HUES64 (cell line): ENCODE data around the gene EPB41L2.
"Not testable (repeated sequence)": the region's sequence is repeated elsewhere in the genome, so short reads cannot be mapped to it uniquely, and the experiment has no call there.

Experiments used
- H3K27ac ChIP-seq: 2 replicates; pipeline ENCODE4 v1.7.0; 2013; ENCODE audit warnings: low read depth, low read length, inconsistent platforms
- H3K27me3 ChIP-seq: 2 replicates; pipeline ENCODE4 v1.6.1; 2013; ENCODE audit warnings: mild to moderate bottlenecking, low read length; ENCODE audit not compliant: insufficient read depth
- H3K36me3 ChIP-seq: 2 replicates; pipeline ENCODE4 v1.6.1; 2013; ENCODE audit warnings: mild to moderate bottlenecking, low read length; ENCODE audit not compliant: insufficient read depth
- H3K4me1 ChIP-seq: 2 replicates; pipeline ENCODE4 v1.6.1; 2013; ENCODE audit warnings: mild to moderate bottlenecking, low read length, moderate library complexity; ENCODE audit not compliant: insufficient read depth
- H3K4me3 ChIP-seq: 2 replicates; pipeline ENCODE4 v1.5.1; 2013; ENCODE audit warnings: mild to moderate bottlenecking, low read length, moderate library complexity
- H3K9ac ChIP-seq: 2 replicates; pipeline ENCODE4 v1.6.1; 2013; ENCODE audit warnings: mild to moderate bottlenecking, low read depth, low read length
- H3K9me3 ChIP-seq: 2 replicates; pipeline ENCODE4 v1.6.1; 2013; ENCODE audit warnings: low read depth, low read length; ENCODE audit not compliant: insufficient read depth
- WGBS: fragments of 150-250, 120-280 bp; methylation state at CpG from one replicate; pipeline ENCODE4 v1.1.7; 2013; ENCODE audit warnings: missing lambda C conversion rate; 5-methylcytosine and 5-hydroxymethylcytosine counted together

EPB41L2 gene

DNA sequence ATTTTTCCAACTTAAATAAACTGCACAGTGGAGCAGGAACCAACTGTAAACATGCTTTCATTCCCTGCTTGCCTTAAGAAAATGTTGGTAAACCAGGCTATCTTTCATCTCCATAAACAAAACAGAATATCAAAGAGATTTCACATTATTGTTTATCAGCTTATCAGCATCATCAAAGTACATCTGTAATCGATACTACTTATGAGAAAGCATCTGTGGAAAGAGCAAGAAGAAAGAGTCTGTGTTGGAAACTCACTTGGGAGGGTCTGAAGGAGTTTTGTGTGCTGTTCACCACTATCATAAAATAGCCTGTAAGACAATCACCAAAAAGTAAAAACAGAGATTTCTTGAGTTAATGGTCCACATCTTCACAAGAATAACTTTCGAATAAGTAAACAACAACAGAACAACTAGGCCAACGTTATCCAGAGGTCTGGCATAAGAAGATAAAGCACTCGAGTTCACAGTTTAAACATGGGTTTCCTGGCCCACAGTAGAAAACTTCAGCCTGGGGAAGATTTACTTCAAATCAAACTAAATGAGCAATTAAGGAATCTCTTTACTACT, 47.9 kb downstream of the EPB41L2 start:
- 75% methylated on average over 4 of the region's 4 CpGs for WGBS
- Histone ChIP-seq H3K4me1 (peaks cover 27% of the 10 kb centered on the region), H3K9ac (no peak overlapping the region), H3K36me3 (no peaks in the 10 kb centered on the region), H3K9me3 (no peaks in the 10 kb centered on the region), H3K4me3 (no peak overlapping the region), H3K27ac (no peak overlapping the region), H3K27me3 (no peaks in the 10 kb centered on the region)

DNA sequence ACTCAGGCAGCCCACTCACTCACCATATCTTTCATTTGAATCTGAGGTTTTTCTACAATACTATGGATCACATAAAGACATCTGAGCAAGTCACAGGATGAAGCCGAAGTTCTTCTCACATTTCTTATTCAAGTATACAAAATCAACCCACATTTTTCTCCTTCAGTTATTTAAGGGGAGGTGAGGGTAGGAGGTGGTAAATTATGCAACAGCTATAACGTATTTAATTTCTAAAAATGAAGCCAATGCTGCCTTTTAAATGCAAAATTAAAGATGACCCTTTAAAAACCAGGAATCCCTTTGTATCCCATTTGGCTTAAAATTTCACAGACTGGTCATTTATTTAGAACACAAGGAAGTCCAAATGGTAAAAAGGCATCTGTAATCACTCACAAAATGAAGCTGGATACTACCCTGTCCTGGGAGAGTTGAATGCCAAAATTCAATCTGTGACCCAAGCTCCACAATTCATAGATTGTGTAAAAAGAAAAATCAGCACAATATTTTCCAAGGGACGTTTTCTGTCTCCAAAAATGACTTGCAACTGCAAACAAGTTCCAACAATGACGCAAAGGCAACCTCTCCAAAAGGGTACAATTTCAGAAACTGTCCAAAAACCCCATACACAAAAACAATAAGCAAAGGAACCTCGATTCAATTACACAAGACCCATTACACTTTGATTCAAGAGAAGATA, 48.8 kb downstream of the EPB41L2 start:
- Histone ChIP-seq H3K27me3 (no peaks in the 10 kb centered on the region), H3K27ac (no peak overlapping the region), H3K4me1 (peaks cover 27% of the 10 kb centered on the region), H3K36me3 (no peaks in the 10 kb centered on the region), H3K9ac (no peak overlapping the region), H3K4me3 (no peak overlapping the region), H3K9me3 (0 out of 2 replicates have a peak, but pooled peaks cover 4% of the 10 kb centered on the region)
- 68% methylated on average over 5 of the region's 5 CpGs for WGBS

DNA sequence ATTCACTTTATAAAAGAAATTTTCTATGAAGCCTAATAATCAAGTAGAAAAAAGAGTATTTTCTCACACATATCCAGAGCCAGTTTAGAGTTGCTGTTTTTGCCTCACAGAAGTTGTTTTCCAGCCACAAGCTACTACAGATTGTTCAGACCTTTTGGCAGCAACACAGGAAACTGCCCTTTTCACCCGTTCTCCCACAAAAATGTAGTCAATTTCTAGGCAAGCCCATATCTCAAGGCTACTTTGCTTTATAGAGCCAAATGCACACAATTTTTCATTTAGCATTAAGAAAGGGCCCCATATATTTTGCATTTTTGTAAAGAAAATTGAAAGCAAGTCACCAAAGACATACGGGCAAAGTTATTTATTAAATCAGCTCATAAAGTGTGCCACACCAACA, 49.5 kb downstream of the EPB41L2 start:
- no peak overlapping the region for H3K9ac ChIP-seq
- WGBS, result 85% methylated on average over 2 of the region's 2 CpGs
- peaks cover 9% of the 10 kb centered on the region for H3K9me3 ChIP-seq
- peaks cover 27% of the 10 kb centered on the region for H3K4me1 ChIP-seq
- H3K27me3 ChIP-seq, result no peaks in the 10 kb centered on the region
- 0 out of 2 replicates have a peak overlapping the region, but pooled peaks have one; percentile 13 for H3K27ac ChIP-seq
- no peak overlapping the region for H3K4me3 ChIP-seq
- no peaks in the 10 kb centered on the region; the same call in 1 of the 2 replicates for H3K36me3 ChIP-seq

DNA sequence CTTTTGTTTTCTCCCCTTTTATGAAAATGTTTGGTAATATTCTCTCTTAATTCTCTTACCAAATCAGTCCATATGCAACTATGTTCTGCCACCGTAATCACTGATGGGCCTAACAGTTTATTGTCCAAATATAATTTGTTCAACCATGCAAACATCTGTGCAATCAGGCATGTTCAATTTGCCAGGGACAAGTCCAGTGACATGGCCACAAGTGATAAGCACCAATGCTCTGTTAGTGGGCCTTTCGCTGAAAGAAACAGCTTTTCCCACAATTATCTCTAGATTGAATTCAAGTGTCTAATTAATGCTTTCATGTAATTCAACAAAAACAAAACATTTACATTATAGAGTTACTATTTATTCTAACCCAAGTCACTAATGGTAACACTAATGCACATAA, 53.3 kb downstream of the EPB41L2 start:
- Histone ChIP-seq H3K9me3 (peaks cover 28% of the 10 kb centered on the region), H3K4me1 (peaks cover 18% of the 10 kb centered on the region), H3K9ac (no peak overlapping the region), H3K36me3 (peaks cover 8% of the 10 kb centered on the region; the same call in 1 of the 2 replicates), H3K27me3 (no peaks in the 10 kb centered on the region), H3K4me3 (no peak overlapping the region), H3K27ac (no peak overlapping the region)
- 97% methylated on average over 2 of the region's 2 CpGs for WGBS

DNA sequence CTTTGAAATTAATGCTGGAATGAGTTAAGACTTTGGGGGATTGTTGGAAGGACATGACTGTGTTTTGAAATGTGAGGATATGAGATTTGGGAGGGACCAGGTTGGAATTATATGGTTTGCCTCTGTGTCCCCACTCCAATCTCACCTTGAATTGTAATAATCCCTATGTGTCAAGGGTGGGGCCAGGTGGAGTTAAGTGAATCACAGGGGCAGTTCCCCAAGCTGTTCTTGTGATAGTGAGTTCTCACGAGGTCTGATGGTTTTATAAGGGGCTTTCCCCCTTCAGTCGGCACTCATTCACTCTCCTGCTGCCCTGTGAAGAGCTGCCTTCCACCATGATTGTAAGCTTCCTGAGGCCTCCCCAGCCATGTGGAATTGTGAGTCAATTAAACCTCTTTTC, 54.1 kb downstream of the EPB41L2 start:
- not testable (repeated sequence) for H3K36me3 ChIP-seq, H3K27me3 ChIP-seq, H3K9ac ChIP-seq, H3K27ac ChIP-seq, H3K4me3 ChIP-seq
- Histone ChIP-seq H3K9me3 (peaks cover 28% of the 10 kb centered on the region), H3K4me1 (peaks cover 18% of the 10 kb centered on the region)
- WGBS, result 100% methylated on average over 2 of the region's 2 CpGs

DNA sequence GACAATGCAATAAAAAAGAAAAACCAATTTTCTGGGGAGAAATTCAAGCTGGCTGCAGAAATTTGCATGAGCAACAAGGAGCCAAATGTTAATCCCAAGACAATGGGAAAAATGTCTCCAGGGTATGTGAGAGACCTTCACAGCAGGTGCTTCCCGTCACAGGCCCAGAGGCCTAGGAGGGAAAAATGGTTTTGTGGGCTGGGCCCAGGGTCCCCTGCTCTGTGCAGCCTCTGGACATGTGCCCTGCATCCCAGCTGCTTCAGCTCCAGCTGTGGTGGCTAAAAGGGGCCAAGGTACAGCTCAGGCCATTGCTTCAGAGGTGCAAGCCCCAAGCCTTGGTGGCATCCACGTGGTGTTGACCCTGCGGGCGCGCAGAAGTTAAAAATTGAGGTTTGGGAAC, 55.1 kb downstream of the EPB41L2 start:
- H3K36me3 ChIP-seq, H3K4me3 ChIP-seq, H3K27ac ChIP-seq, H3K9ac ChIP-seq, H3K27me3 ChIP-seq: not testable (repeated sequence)
- WGBS, result 79% methylated on average over 5 of the region's 5 CpGs
- H3K9me3 ChIP-seq, result peaks cover 28% of the 10 kb centered on the region
- H3K4me1 ChIP-seq, result peaks cover 20% of the 10 kb centered on the region

- H3K9ac ChIP-seq, result no peak overlapping the region
- WGBS, result 97% methylated on average over 5 of the region's 5 CpGs
- no peaks in the 10 kb centered on the region for H3K27me3 ChIP-seq
- no peak overlapping the region for H3K27ac ChIP-seq
- no peak overlapping the region for H3K4me3 ChIP-seq
- peaks cover 27% of the 10 kb centered on the region for H3K4me1 ChIP-seq
- peaks cover 28% of the 10 kb centered on the region for H3K9me3 ChIP-seq
- H3K36me3 ChIP-seq, result peaks cover 8% of the 10 kb centered on the region; the same call in 1 of the 2 replicates
Observed at GRCh38 chr6:131007286-131007685, 55.8 kb downstream of the EPB41L2 start.

- Histone ChIP-seq H3K4me1 (peaks cover 44% of the 10 kb centered on the region), H3K4me3 (no peak overlapping the region), H3K27ac (no peak overlapping the region), H3K27me3 (no peaks in the 10 kb centered on the region), H3K9me3 (peaks cover 28% of the 10 kb centered on the region), H3K36me3 (peaks cover 8% of the 10 kb centered on the region; the same call in 1 of the 2 replicates), H3K9ac (no peak overlapping the region)
- 87% methylated on average over 3 of the region's 3 CpGs for WGBS
Observed at GRCh38 chr6:131005439-131006016, 57.5 kb downstream of the EPB41L2 start.

DNA sequence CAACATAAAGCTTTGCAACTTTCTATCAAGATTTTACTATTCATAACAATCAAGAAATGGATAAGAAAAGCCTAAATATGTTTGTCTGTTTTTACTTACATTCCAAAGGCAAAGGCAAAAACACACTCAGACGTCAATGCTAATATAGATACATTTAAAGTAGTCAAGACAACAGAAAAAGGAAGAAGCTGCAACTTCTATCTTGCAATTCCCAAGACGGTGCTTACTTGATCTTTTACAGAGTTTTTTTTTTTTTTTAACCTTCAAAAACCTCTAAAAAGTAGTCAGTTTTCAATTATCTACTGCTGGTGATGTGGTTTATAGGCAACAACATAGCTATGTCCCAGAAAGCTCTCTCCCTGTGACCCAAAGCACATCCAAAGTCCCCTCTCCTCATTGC, 58.1 kb downstream of the EPB41L2 start:
- Histone ChIP-seq H3K27ac (no peak overlapping the region), H3K4me1 (peaks cover 45% of the 10 kb centered on the region)
- 88% methylated on average over 1 of the region's 2 CpGs for WGBS

DNA sequence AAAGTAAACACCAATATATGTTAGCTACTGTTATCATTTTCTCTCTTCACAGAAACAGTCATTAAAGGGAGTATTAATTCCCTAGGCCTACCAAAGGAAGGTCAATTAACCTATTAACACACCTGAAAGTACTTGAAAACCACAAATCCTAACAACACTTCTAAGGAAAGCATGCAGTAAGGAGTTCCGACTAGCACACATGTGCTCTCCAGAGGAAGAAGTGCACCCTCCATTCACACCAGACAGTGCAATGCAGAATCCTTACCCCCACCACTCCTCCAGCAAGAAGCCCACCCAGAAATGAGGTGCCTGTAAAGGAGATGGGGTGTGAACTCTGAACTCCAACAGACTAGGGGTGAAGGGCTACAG, 58.7 kb downstream of the EPB41L2 start:
- 79% methylated on average over 1 of the region's 1 CpG for WGBS
- H3K9ac ChIP-seq, result no peak overlapping the region; the same call in 1 of the 2 replicates

More for the DNA sequence above, 58.1 kb downstream of the EPB41L2 start:
- peaks cover 28% of the 10 kb centered on the region for H3K9me3 ChIP-seq
- peaks cover 8% of the 10 kb centered on the region; the same call in 1 of the 2 replicates for H3K36me3 ChIP-seq
- H3K27me3 ChIP-seq, result no peaks in the 10 kb centered on the region
- no peak overlapping the region for H3K4me3 ChIP-seq
- no peak overlapping the region for H3K9ac ChIP-seq

More for the DNA sequence above, 58.7 kb downstream of the EPB41L2 start:
- Histone ChIP-seq H3K4me1 (peaks cover 45% of the 10 kb centered on the region), H3K27ac (no peak overlapping the region), H3K9me3 (peaks cover 24% of the 10 kb centered on the region), H3K27me3 (no peaks in the 10 kb centered on the region), H3K4me3 (no peak overlapping the region), H3K36me3 (peaks cover 8% of the 10 kb centered on the region; the same call in 1 of the 2 replicates)
